HEK293T (cell line): ENCODE results near the gene S100Z.

Experiments
- ARNT ChIP-seq: fragments of 450-650 bp; IDR thresholded peaks from 2 replicates; pipeline ENCODE4 v1.6.1; 2017; ENCODE audit warnings: mild to moderate bottlenecking
- FOXM1 ChIP-seq: fragments of 450-650 bp; IDR thresholded peaks from 2 replicates; pipeline ENCODE4 v1.6.1; 2017; ENCODE audit warnings: mild to moderate bottlenecking, borderline replicate concordance
- SP1 ChIP-seq: fragments of 450-650 bp; IDR thresholded peaks from 2 replicates; pipeline ENCODE4 v1.6.1; 2017
- ZNF384 ChIP-seq: fragments of 450-650 bp; IDR thresholded peaks from 2 replicates; pipeline ENCODE4 v1.6.1; 2016

GRCh38 chr5:76952795-76953536 is 103.2 kb downstream of the S100Z start, which contains the start of gene CRHBP:
- TF ChIP-seq SP1 (no peak), FOXM1 (no peak), ZNF384 (no peak), ARNT (no peak)
